Measurements from ENCODE around the gene NDUFB10. TPM values are rescaled to one million over a fixed set of nuclear protein-coding genes. Genes with fewer than 3 reads are reported as not detected.
"Not testable (repeated sequence)": the region's sequence is repeated elsewhere in the genome, so short reads cannot be mapped to it uniquely, and the experiment has no call there.

Gene NDUFB10
- total RNA-seq, 2 donors from 2014 or later: 108 to 197 TPM

GRCh38 chr16:1917056-1917664 lies 42.2 kb upstream of the NDUFB10 start:
- no peak for TF ChIP-seq CTCF (IDR thresholded peaks at IDR 0.05)
- Histone ChIP-seq H3K4me3 (no peak overlapping the region), H3K36me3 (no peaks in the 10 kb centered on the region), H3K9me3 (no peaks in the 10 kb centered on the region), H3K27ac (no peak overlapping the region), H3K27me3 (replicated peaks; ENCODE audit: insufficient read depth) (peaks cover 11% of the 10 kb centered on the region), H3K4me1 (ENCODE audit: control insufficient read depth in 1 of 2, low read depth in 2 of 2) (no peaks in the 10 kb centered on the region)
- ATAC-seq (ENCODE audit: insufficient number of reproducible peaks, low FRiP score, low read depth) (no peak), DNase-seq (ENCODE audit: low spot score) (no peak)

DNA sequence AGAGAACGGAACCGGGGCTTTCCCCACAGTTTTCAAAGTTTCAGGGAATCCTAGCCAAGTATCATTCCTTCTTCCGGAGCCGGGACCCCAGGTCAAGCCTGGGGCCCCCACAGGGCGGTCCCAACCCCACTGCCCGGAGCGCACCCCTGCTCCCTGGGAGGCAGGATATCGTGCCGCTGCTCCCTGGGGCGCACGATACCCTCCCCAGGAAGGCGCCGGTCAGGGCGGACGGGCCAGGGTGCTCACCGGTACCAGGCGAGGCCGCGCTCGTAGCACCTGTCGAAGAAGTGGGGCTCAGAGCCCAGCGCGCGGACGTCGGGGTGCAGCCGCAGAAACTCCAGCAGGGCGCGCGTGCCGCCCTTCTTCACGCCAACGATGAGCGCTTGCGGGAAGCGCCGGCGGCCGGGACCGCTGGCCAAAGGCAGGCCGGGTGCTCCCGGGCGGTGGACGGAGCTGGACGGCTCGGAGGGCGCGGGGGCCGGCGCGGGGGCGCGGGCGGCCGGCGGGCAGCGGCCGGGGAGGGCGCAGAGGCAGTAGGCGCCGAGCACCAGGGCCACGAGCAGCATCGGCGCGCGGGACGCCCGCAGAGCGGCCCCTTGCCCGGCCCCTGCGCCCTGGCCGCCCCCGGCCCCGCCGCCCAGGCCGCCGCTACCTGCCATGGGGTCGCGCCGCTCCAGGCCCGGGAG lies 41.5 kb upstream of the NDUFB10 start:
- Histone ChIP-seq H3K4me3 (no peak overlapping the region), H3K9me3 (no peaks in the 10 kb centered on the region), H3K36me3 (no peaks in the 10 kb centered on the region), H3K4me1 (ENCODE audit: control insufficient read depth in 1 of 2, low read depth in 2 of 2) (no peaks in the 10 kb centered on the region), H3K27ac (no peak overlapping the region), H3K27me3 (replicated peaks; ENCODE audit: insufficient read depth) (peaks cover 12% of the 10 kb centered on the region)
- ATAC-seq (ENCODE audit: insufficient number of reproducible peaks, low FRiP score, low read depth) (no peak), DNase-seq (ENCODE audit: low spot score) (no peak)
- no peak for TF ChIP-seq CTCF (IDR thresholded peaks at IDR 0.05)

DNA sequence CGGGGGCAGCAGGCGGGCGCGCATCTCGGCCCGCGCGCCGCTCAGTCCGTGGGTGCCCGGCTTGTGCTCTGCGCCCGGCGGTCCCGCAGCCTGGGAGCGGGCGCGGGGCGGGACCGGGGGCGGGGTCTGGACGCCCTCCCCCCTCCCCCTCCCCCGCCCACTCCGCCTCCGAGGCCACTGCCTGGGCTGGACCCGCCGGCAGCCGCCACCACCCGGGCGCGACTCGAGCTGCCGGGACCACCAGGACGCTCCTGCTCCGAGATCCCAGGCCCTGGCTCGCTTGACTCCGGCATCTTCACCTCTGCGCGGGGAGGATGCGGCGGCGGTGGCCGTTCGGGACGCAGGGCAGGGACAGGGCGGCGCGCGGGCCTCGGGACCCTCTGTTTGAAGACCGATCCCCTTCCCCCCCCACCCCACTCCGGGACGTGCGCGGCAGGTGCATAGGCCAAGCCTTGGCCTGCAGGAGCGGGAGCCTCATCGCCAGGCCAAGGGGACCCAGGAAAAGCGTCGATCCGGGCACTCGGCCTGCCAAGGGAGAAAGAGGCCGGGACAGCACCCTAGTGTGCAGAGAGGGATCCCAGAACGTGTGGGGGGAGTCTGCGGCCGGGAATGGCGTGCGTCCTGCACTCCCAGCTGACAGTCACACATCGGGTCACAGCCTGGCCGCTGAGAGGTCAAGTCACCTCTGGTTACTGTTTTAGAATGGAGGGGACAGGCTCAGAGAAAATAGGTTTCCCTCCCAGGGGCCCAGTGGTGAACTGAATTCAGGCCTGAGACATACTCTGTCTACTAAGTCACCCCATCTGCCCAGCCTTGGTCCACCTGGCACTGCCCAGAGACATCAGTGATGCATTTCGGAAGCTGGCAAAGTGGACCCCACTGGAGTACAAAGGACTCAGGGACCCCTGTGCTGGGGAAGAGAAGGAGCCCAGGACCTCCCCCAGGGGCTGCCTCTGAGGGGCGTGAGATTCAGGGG lies 40.7 kb upstream of the NDUFB10 start, which contains the start of gene HS3ST6:
Gene HS3ST6, minus strand, starts transcription at position 65 of the 976 bp plus-strand sequence. CDS start 92 bp downstream, outside the sequence.
- Histone ChIP-seq H3K4me3 (no peak within 1 kb of the TSS), H3K27me3 (replicated peaks; ENCODE audit: insufficient read depth) (peaks cover 18% of the 10 kb centered on the region)

DNA sequence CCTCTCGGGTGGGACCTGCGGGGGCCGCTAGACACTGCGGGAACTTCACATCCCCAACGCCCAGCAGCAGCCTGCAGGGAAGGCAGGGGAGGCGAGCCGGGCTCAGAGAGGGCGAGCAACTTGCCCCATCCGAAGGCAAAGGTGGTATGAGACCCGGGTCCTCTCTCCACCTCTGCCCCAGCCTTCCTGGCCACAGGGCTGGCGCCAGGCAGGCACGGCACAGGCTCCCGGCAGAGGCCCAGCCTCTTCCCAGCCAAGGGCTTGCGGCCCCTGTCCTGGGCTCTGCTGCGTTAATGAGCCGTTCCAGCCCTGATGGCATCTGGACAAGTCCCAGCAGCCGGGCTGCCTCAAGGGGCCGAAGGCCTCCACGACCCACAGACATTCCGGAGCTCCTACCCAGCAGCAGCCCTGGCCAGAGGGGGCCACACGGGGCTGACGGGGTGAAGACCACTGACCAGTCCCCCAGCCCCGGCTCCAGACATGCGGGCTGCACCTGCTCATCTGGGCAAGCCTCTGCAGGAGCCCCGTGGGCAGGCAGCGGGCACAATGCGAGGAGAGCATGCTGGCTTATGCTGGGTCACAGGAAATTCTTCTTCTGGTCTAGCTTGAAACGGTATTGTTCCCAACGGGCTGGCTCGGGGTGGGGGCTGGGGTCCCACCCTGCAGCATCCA lies 39.9 kb upstream of the NDUFB10 start:
- TF ChIP-seq CTCF (IDR thresholded peaks at IDR 0.05): no peak
- no peaks in the 10 kb centered on the region for H3K9me3 ChIP-seq
- H3K4me1 ChIP-seq (ENCODE audit: control insufficient read depth in 1 of 2, low read depth in 2 of 2): no peaks in the 10 kb centered on the region
- DNase-seq (ENCODE audit: low spot score) (no peak), ATAC-seq (ENCODE audit: insufficient number of reproducible peaks, low FRiP score, low read depth) (no peak)
- H3K4me3 ChIP-seq: no peak overlapping the region
- peaks cover 22% of the 10 kb centered on the region for H3K27me3 ChIP-seq (replicated peaks; ENCODE audit: insufficient read depth)
- H3K36me3 ChIP-seq: no peaks in the 10 kb centered on the region
- no peak overlapping the region for H3K27ac ChIP-seq

More for the DNA sequence above, 40.7 kb upstream of the NDUFB10 start, which contains the start of gene HS3ST6:
- Histone ChIP-seq H3K4me1 (ENCODE audit: control insufficient read depth in 1 of 2, low read depth in 2 of 2) (no peaks in the 10 kb centered on the region), H3K36me3 (no peaks in the 10 kb centered on the region), H3K27ac (no peak within 1 kb of the TSS), H3K9me3 (no peaks in the 10 kb centered on the region)
- no peak for ATAC-seq (ENCODE audit: insufficient number of reproducible peaks, low FRiP score, low read depth)
- TF ChIP-seq CTCF (IDR thresholded peaks at IDR 0.05): no peak
- DNase-seq (ENCODE audit: low spot score): no peak

- H3K9me3 ChIP-seq; ATAC-seq (ENCODE audit: insufficient number of reproducible peaks, low FRiP score, low read depth); H3K4me1 ChIP-seq (ENCODE audit: control insufficient read depth in 1 of 2, low read depth in 2 of 2); H3K4me3 ChIP-seq; H3K36me3 ChIP-seq; DNase-seq (ENCODE audit: low spot score); H3K27ac ChIP-seq: not testable (repeated sequence)
- H3K27me3 ChIP-seq (replicated peaks; ENCODE audit: insufficient read depth): peaks cover 22% of the 10 kb centered on the region
Observed at GRCh38 chr16:1920122-1920521, 39.2 kb upstream of the NDUFB10 start.

Data from thoracic aorta (tissue), 2 donors.